Glutamatergic neuron (in vitro differentiated cells): ENCODE results near the gene HINT3. TPM values are rescaled to one million over a fixed set of nuclear protein-coding genes. Genes with fewer than 3 reads are reported as not detected.

Experiments used
- DNase-seq: peaks from one replicate; pipeline ENCODE4 v3.0.0; 2022
- H3K27ac Mint-ChIP-seq: one replicate; pipeline ENCODE4 v1.8.0; 2020; ENCODE audit warnings: mild to moderate bottlenecking, mixed read lengths, inconsistent platforms; ENCODE audit not compliant: unreplicated experiment
- H3K27me3 Mint-ChIP-seq: one replicate; pipeline ENCODE4 v1.8.0; 2020; ENCODE audit warnings: mild to moderate bottlenecking, moderate library complexity, mixed read lengths, inconsistent platforms; ENCODE audit not compliant: unreplicated experiment
- H3K36me3 Mint-ChIP-seq: one replicate; pipeline ENCODE4 v1.8.0; 2020; ENCODE audit warnings: mild to moderate bottlenecking, mixed read lengths, inconsistent platforms; ENCODE audit not compliant: unreplicated experiment
- H3K4me1 Mint-ChIP-seq: one replicate; pipeline ENCODE4 v1.8.0; 2020; ENCODE audit warnings: mild to moderate bottlenecking, low read depth, mixed read lengths, inconsistent platforms; ENCODE audit not compliant: unreplicated experiment
- H3K4me3 Mint-ChIP-seq: one replicate; pipeline ENCODE4 v1.8.0; 2020; ENCODE audit warnings: mild to moderate bottlenecking, mixed read lengths, inconsistent platforms; ENCODE audit not compliant: unreplicated experiment
- H3K9me3 Mint-ChIP-seq: one replicate; pipeline ENCODE4 v1.8.0; 2020; ENCODE audit warnings: mild to moderate bottlenecking, moderate library complexity, mixed read lengths, inconsistent platforms; ENCODE audit not compliant: unreplicated experiment
- CTCF ChIP-seq: fragments of 200-600 bp; sonication (generic); IDR thresholded peaks from one replicate; pipeline ENCODE4 v1.5.0; 2021; ENCODE audit not compliant: partially characterized antibody, unreplicated experiment
- total RNA-seq: library from RNA; stranded (reverse); fragmentation: NEBNext Ultra II Directional; extraction: Animal tissue kit (Norgen Biotek cat#: 25700); gene quantifications from one replicate; pipeline ENCODE4 v1.2.1, GENCODE V29; 2021; ENCODE audit not compliant: unreplicated experiment

Gene HINT3
- total RNA-seq, 1 donor from 2014 or later: 18.2 TPM

- no peak for TF ChIP-seq CTCF
- Mint-ChIP-seq H3K36me3 (no peaks in the 10 kb centered on the region), H3K27me3 (no peaks in the 10 kb centered on the region), H3K4me3 (no peak overlapping the region), H3K4me1 (no peaks in the 10 kb centered on the region), H3K9me3 (no peaks in the 10 kb centered on the region), H3K27ac (no peak overlapping the region)
- no peak for DNase-seq
Measured at GRCh38 chr6:125983246-125983945, 26.8 kb downstream of the HINT3 start.

- H3K9me3 Mint-ChIP-seq: no peaks in the 10 kb centered on the region
- H3K27me3 Mint-ChIP-seq: no peaks in the 10 kb centered on the region
- TF ChIP-seq CTCF: no peak
- no peaks in the 10 kb centered on the region for H3K4me1 Mint-ChIP-seq
- no peak overlapping the region for H3K27ac Mint-ChIP-seq
- H3K36me3 Mint-ChIP-seq: no peaks in the 10 kb centered on the region
- DNase-seq: no peak
- H3K4me3 Mint-ChIP-seq: no peak overlapping the region
Measured at GRCh38 chr6:125984311-125984710, 27.7 kb downstream of the HINT3 start.

- DNase-seq: no peak
- Mint-ChIP-seq H3K9me3 (no peaks in the 10 kb centered on the region), H3K4me3 (peak overlapping the region; percentile 8), H3K27ac (no peak overlapping the region), H3K36me3 (no peaks in the 10 kb centered on the region), H3K27me3 (no peaks in the 10 kb centered on the region), H3K4me1 (peaks cover 4% of the 10 kb centered on the region)
- no peak for TF ChIP-seq CTCF
Measured at GRCh38 chr6:125985522-125985921, 29.0 kb downstream of the HINT3 start.

GRCh38 chr6:125985979-125986300 lies 29.4 kb downstream of the HINT3 start:
- no peak for DNase-seq
- no peaks in the 10 kb centered on the region for H3K9me3 Mint-ChIP-seq
- no peak overlapping the region for H3K27ac Mint-ChIP-seq
- no peak for TF ChIP-seq CTCF
- no peaks in the 10 kb centered on the region for H3K36me3 Mint-ChIP-seq
- no peak overlapping the region for H3K4me3 Mint-ChIP-seq
- peaks cover 4% of the 10 kb centered on the region for H3K4me1 Mint-ChIP-seq
- H3K27me3 Mint-ChIP-seq: no peaks in the 10 kb centered on the region

DNA sequence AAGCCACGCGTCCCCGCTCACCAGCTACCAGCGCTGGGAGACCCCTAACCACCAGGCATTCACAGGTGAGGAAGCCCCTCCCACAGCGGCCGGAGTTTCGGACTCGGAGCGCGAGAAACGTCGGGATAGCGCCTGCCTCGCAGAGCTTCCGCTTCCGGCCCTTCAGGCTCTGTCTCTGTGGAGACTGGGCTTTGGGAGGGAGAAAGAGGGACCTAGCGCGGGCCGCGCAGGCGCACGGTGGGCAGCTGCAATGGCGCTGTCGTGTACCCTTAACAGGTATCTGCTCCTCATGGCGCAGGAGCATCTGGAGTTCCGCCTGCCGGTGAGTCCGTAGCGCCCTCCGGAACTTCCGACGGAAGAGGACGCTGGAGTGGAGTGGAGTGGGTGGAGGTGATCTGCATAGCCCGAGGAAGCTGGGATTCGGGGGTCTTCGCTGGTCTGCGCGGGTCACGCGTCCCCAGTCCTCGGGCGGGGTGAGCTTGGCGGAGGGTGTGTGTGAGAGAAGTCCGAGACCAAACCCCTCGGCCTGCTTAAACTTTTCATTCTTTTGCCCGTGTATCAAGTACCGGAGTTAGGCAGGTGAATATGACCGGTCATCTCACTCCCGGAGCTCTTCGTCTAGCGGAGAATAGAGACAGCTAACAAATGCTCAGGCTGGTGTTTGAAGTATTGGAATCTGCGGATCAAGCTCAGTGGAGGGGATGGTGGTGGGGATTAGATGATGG lies 29.9 kb downstream of the HINT3 start, which contains the start of gene TRMT11:
TRMT11 (plus strand) TSS at position 240 of the 725 bp plus-strand sequence; CDS start at position 251, 11 bp downstream.
- Mint-ChIP-seq H3K4me3 (peak within 1 kb of the TSS; percentile 8), H3K4me1 (peaks cover 4% of the 10 kb centered on the region), H3K36me3 (no peaks in the 10 kb centered on the region), H3K9me3 (no peaks in the 10 kb centered on the region), H3K27ac (no peak within 1 kb of the TSS), H3K27me3 (no peaks in the 10 kb centered on the region)
- peak; percentile 91 for DNase-seq
- no peak for TF ChIP-seq CTCF
